Loucy (cell line): ENCODE measurements around the gene CELF2.

Experiments used
- EZH2phosphoT487 ChIP-seq: fragments of 200-600 bp; IDR thresholded peaks from 2 replicates; pipeline ENCODE4 v1.6.1; 2018; ENCODE audit warnings: antibody characterized with exemption, mild to moderate bottlenecking, moderate library complexity, borderline replicate concordance
- TF ChIP-seq, protein P1 (sequence below): fragments of 200-600 bp; sonication (generic); conservative IDR thresholded peaks from 2 replicates; pipeline ENCODE4 v1.5.1; 2014; ENCODE audit warnings: mild to moderate bottlenecking, antibody characterized with exemption, low read length

- TF ChIP-seq, protein P1, sequence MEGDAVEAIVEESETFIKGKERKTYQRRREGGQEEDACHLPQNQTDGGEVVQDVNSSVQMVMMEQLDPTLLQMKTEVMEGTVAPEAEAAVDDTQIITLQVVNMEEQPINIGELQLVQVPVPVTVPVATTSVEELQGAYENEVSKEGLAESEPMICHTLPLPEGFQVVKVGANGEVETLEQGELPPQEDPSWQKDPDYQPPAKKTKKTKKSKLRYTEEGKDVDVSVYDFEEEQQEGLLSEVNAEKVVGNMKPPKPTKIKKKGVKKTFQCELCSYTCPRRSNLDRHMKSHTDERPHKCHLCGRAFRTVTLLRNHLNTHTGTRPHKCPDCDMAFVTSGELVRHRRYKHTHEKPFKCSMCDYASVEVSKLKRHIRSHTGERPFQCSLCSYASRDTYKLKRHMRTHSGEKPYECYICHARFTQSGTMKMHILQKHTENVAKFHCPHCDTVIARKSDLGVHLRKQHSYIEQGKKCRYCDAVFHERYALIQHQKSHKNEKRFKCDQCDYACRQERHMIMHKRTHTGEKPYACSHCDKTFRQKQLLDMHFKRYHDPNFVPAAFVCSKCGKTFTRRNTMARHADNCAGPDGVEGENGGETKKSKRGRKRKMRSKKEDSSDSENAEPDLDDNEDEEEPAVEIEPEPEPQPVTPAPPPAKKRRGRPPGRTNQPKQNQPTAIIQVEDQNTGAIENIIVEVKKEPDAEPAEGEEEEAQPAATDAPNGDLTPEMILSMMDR, result no peak
- no peak for TF ChIP-seq EZH2phosphoT487
Observed at GRCh38 chr10:11379771-11380170, 362.1 kb downstream of the CELF2 start.
